ENCODE data around the gene BTN1A1.
A peak's percentile ranks its signal among the peaks of the same experiment; 100 is the strongest.
"Not testable (repeated sequence)": the region's sequence is repeated elsewhere in the genome, so short reads cannot be mapped to it uniquely, and the experiment has no call there.

The BTN1A1 gene

DNA sequence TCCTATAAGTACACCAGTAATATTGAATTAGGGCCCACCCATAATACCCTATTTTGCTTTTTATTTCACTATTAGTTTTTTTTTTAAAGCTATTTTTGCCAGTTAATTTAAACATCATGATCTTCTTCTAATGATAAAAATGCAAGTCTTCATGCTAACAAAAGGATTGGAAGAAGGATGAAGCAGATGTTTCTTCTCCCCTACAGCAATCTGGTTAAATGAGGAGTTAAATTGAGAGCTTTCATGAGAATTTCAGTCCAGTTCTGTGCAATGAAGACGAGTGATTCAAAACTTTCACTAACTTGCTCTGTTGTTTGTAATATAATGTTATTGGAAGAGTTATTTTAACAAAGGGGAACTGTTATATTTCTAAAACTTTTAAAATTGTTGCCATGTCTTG is 41.5 kb downstream of the BTN1A1 start:
- H3K4me3 ChIP-seq (ENCODE audit: low read length) = no peak overlapping the region
- no peak for DNase-seq (ENCODE audit: low read depth)
- TF ChIP-seq CTCF (conservative IDR thresholded peaks at IDR 0.05; ENCODE audit: low read depth, low read length) = no peak

DNA sequence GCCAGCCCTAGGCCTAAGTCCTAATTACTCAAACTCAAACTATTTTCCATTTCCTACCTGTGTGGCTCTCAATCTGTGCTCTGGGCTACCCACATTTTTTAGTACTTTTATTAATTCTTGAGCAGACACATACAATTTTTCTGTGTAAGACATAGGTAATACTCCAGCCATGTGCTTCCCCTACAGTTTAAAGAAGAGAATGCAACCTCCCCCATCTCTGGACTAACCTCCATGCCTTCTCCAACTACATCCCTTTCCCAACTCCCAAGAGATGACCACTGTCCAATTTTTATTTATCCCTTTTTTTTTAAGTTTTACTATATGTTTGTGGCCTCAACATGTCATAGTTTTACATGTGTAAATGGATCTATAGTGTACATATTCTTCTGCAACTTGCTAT is 43.9 kb downstream of the BTN1A1 start:
- no peak for DNase-seq (ENCODE audit: low read depth)
- peak; percentile 55 for TF ChIP-seq CTCF (conservative IDR thresholded peaks at IDR 0.05; ENCODE audit: low read depth, low read length)
- H3K4me3 ChIP-seq (ENCODE audit: low read length) = no peak overlapping the region

GRCh38 chr6:26544473-26544872 is 44.4 kb downstream of the BTN1A1 start:
- H3K4me3 ChIP-seq (ENCODE audit: low read length) = no peak overlapping the region
- no peak for TF ChIP-seq CTCF (conservative IDR thresholded peaks at IDR 0.05; ENCODE audit: low read depth, low read length)
- DNase-seq (ENCODE audit: low read depth) = no peak

DNA sequence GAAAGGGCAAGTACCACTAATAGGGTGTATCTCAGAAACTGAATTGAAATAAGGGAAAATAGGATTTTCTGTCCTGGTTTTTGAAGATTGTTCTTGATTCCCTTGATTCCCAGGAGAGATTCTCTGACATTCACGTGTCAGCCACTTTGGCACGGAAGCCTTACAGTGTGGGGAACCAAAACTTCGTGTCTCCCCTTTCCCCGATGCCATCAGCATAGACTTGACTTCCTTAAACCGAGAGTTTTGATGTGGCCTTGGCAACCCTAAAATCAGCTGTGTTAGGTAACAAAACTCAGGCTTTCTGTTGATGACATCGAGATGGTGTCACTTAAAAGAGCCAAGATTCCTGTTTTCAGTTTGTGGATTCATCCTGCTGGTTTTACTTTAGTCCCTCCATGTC is 45.5 kb downstream of the BTN1A1 start:
- TF ChIP-seq CTCF (conservative IDR thresholded peaks at IDR 0.05; ENCODE audit: low read depth, low read length) = no peak
- H3K4me3 ChIP-seq (ENCODE audit: low read length) = no peak overlapping the region
- no peak for DNase-seq (ENCODE audit: low read depth)

- H3K4me3 ChIP-seq (ENCODE audit: low read length); DNase-seq (ENCODE audit: low read depth): not testable (repeated sequence)
Observed at GRCh38 chr6:26547363-26547762, 47.3 kb downstream of the BTN1A1 start.

- DNase-seq (ENCODE audit: low read depth) = no peak
- H3K4me3 ChIP-seq (ENCODE audit: low read length) = peak overlapping the region; percentile 72
- TF ChIP-seq CTCF (conservative IDR thresholded peaks at IDR 0.05; ENCODE audit: low read depth, low read length) = peak; percentile 15
Observed at GRCh38 chr6:26550250-26550993, 50.3 kb downstream of the BTN1A1 start.

GRCh38 chr6:26552205-26552604 is 52.1 kb downstream of the BTN1A1 start:
- H3K4me3 ChIP-seq (ENCODE audit: low read length) = no peak overlapping the region
- no peak for DNase-seq (ENCODE audit: low read depth)
- no peak for TF ChIP-seq CTCF (conservative IDR thresholded peaks at IDR 0.05; ENCODE audit: low read depth, low read length)
